Brain microvascular endothelial cell (primary cell): ENCODE data around the gene GCFC2.
"Not testable (repeated sequence)": the region's sequence is repeated elsewhere in the genome, so short reads cannot be mapped to it uniquely, and the experiment has no call there.

Experiments used
- DNase-seq: peaks from one replicate; pipeline ENCODE4 v3.0.0-alpha.2; 2020
- H3K27ac ChIP-seq: fragments of 250-450 bp; sonication (Bioruptor Pico); 2 replicates; pipeline ENCODE4 v1.5.1; 2020; ENCODE audit warnings: mild to moderate bottlenecking, moderate library complexity
- H3K27me3 ChIP-seq: fragments of 250-450 bp; sonication (Bioruptor Pico); replicated peaks from 2 replicates; pipeline ENCODE4 v1.5.1; 2020; ENCODE audit warnings: mild to moderate bottlenecking
- H3K36me3 ChIP-seq: fragments of 250-450 bp; sonication (Bioruptor Pico); replicated peaks from 2 replicates; pipeline ENCODE4 v1.5.1; 2020; ENCODE audit warnings: mild to moderate bottlenecking
- H3K4me3 ChIP-seq: 2 replicates; pipeline ENCODE4 v1.5.1; 2011; ENCODE audit warnings: low read depth, mild to moderate bottlenecking, control low read depth, low read length, moderate library complexity
- in situ Hi-C: cut with HindIII; loops from 2 replicates; pipeline ENCODE4 v1.10.0; 2017; ENCODE audit warnings: low sequenced_read_pairs, low pct_ligation_motif_present
- TF ChIP-seq, protein P1 (sequence below): IDR thresholded peaks from 2 replicates; pipeline ENCODE4 v1.5.1; 2011; ENCODE audit warnings: low read depth, mild to moderate bottlenecking, moderate library complexity, low read length, control low read depth, inconsistent platforms; ENCODE audit errors: missing control alignments

GCFC2 gene

DNA sequence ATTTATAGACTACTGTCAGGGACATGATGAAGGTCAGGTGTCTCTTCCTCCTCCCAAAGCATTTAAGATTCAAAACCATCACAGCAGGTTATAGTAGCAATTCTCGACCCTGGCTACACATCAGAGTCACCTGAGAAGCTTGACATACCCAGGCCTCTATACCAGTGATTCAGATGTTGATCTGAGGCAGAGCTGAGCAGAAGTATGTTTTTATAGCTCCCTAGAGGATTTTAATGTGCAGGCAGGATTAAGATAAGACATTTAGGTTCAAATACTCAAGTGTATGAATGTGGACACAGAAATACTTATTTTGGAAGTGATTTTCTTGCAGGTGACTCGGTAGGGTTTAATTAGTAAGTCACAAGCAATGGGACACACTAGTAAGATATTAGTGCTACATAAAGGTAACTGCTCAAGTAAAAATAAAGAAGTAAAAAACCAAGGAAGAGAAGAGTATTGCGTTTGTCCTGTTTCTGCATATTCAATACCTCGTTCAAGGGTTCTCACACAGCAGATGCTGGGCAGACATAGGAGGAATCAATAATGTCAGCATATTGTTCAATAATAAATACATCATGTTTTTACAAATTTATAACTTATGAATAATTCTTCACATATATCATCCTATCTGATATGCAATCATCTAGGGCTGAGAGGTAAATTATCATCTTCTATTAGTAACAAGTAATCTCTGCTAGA, 7.0 kb downstream of the GCFC2 start:
- H3K27me3 ChIP-seq: no peaks in the 10 kb centered on the region
- TF ChIP-seq, protein P1, sequence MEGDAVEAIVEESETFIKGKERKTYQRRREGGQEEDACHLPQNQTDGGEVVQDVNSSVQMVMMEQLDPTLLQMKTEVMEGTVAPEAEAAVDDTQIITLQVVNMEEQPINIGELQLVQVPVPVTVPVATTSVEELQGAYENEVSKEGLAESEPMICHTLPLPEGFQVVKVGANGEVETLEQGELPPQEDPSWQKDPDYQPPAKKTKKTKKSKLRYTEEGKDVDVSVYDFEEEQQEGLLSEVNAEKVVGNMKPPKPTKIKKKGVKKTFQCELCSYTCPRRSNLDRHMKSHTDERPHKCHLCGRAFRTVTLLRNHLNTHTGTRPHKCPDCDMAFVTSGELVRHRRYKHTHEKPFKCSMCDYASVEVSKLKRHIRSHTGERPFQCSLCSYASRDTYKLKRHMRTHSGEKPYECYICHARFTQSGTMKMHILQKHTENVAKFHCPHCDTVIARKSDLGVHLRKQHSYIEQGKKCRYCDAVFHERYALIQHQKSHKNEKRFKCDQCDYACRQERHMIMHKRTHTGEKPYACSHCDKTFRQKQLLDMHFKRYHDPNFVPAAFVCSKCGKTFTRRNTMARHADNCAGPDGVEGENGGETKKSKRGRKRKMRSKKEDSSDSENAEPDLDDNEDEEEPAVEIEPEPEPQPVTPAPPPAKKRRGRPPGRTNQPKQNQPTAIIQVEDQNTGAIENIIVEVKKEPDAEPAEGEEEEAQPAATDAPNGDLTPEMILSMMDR: no peak
- in situ Hi-C loops: no loop called here
- no peak for DNase-seq
- H3K4me3 ChIP-seq: no peak overlapping the region
- H3K27ac ChIP-seq: no peak overlapping the region
- H3K36me3 ChIP-seq: peaks cover 8% of the 10 kb centered on the region

DNA sequence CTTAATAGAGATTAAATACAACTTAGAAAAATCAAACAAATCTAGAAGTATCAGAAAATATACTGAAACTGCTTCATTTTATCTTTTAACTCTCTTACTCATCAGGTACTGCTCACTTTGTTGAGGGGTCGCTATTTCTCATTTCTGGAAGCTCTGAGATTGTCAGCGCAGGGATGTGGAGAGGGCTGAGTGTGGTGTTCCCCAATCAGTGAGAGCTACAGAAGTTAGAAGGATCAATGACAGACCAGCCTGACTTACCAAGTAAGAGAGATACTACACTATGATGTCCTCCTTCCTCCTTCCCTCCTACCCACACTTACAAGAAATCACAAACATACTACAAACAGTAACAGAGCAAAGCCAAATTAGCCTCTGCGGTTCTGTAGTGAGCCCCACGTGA, 8.1 kb downstream of the GCFC2 start:
- Histone ChIP-seq H3K27ac (no peak overlapping the region), H3K27me3 (no peaks in the 10 kb centered on the region), H3K4me3 (no peak overlapping the region), H3K36me3 (peaks cover 8% of the 10 kb centered on the region)
- no peak for DNase-seq
- in situ Hi-C loops: no loop called here
- TF ChIP-seq, protein P1: no peak

DNA sequence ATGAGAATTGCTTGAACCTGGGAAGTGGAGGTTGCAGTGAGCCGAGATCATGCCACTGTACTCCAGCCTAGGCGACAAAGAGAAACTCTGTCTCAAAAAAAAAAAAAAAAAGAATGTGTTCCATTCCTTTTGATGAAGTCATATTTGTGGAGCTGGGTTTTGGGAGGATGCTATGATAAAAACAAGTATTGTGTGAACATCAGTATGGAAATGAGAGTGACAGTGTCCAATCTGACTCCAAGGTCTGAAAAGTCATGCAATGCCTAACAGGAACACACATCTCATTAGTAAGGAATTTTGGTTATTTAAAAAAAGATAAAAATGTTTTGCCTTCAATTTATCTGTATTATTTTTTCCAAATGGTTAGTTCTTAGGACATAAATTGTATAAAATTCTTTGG, 11.8 kb downstream of the GCFC2 start:
- no peak overlapping the region for H3K4me3 ChIP-seq
- in situ Hi-C loops: no loop called here
- DNase-seq: no peak

DNA sequence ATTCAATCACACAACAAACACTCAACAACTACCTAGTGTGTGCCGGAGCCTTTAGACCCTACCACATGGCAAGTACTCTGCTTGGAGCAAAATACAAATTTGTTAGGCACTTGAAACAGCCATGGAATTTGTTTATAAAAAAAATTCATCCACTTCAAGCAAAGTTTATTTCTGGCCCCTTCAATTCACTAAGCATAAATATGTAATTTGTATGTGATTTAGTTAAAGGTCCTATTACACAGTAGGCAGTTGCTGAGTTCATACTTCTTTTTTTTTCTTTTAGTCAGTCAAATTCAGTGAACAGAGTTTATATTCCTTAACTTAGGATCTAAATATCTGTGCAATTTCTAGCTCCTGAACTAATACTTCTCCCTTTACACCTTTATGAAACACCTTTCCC, 22.5 kb downstream of the GCFC2 start:
- H3K27ac ChIP-seq: no peak overlapping the region
- TF ChIP-seq, protein P1: no peak
- H3K27me3 ChIP-seq: no peaks in the 10 kb centered on the region
- H3K36me3 ChIP-seq: peaks cover 8% of the 10 kb centered on the region
- H3K4me3 ChIP-seq: no peak overlapping the region
- no peak for DNase-seq
- in situ Hi-C loops: no loop called here

More for the DNA sequence above, 11.8 kb downstream of the GCFC2 start:
- Histone ChIP-seq H3K36me3 (peaks cover 8% of the 10 kb centered on the region), H3K27ac (no peak overlapping the region), H3K27me3 (no peaks in the 10 kb centered on the region)
- TF ChIP-seq, protein P1: no peak

DNA sequence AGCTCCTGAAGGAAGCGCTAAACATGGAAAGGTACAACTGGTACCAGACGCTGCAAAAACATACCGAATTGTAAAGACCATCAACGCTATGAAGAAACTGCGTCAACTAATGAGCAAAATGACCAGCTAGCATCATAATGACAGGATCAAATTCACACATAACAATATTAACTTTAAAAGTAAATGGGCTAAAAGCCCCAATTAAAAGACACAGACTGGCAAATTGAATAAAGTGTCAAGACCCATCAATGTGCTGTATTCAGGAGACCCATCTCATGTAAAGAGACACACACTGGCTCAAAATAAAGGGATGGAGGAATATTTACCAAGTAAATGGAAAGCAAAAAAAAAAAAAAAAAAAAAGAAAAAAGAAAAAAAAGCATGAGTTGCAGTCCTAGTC, 27.3 kb downstream of the GCFC2 start:
- H3K36me3 ChIP-seq, in situ Hi-C loops: not testable (repeated sequence)

DNA sequence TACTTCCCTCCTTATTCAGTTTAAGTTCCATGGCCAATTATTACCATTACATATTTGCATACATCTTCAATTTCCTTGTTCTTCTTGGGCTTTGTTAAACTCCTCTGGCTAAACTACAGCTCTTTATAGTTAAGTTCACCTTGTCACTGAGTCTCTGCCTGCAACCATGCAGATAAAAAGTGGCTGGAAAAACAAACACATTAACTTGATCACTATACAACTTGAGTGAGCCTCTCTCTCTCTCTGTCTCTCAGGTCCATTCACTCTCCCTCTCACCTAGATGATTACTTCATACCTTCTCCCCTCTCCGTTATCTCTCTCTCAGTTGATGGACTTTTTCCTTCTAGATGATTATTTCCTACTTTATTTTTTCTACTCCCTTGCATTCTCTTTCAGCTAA, 30.3 kb downstream of the GCFC2 start:
- TF ChIP-seq, protein P1: no peak
- Histone ChIP-seq H3K4me3 (no peak overlapping the region), H3K36me3 (peaks cover 3% of the 10 kb centered on the region), H3K27ac (no peak overlapping the region), H3K27me3 (no peaks in the 10 kb centered on the region)
- in situ Hi-C loops: no loop called here
- no peak for DNase-seq

More for the DNA sequence above, 27.3 kb downstream of the GCFC2 start:
- H3K4me3 ChIP-seq, DNase-seq, H3K27ac ChIP-seq, H3K27me3 ChIP-seq: not testable (repeated sequence)
